HepG2 (cell line): ENCODE results near the gene EPS8L3. TPM values are rescaled to one million over a fixed set of nuclear protein-coding genes. Genes with fewer than 3 reads are reported as not detected.

ENCODE experiments used
- ATAC-seq: fragments of 200-7000 bp; cut with Tn5 transposase; 3 replicates; pipeline ENCODE4 v1.9.1; 2020; ENCODE audit warnings: mild to moderate bottlenecking, moderate library complexity
- BruUV-seq: library from RNA; stranded (reverse); fragments of 400-500 nt; replicated peaks from 2 replicates; lab custom pipeline; 2021; lab: Mats Ljungman, UMichigan
- CTCF ChIA-PET: fragments of 300-600 bp; formaldehyde crosslinking; extraction: SDS; loops from one replicate; lab custom pipeline; 2021; ENCODE audit warnings: low total read pairs, inconsistent platforms, low intra/inter-chr PET ratio; lab: Yijun Ruan, JAX
- POLR2A ChIA-PET: fragments of 350-600 bp; sonication (Branson Sonifier 250); formaldehyde crosslinking; loops from one replicate; lab custom pipeline; 2020; ENCODE audit warnings: antibody characterized with exemption, inconsistent platforms; lab: Yijun Ruan, JAX
- DNase-seq: peaks from one replicate; pipeline ENCODE4 v3.0.0-alpha.2; 2015; ENCODE audit warnings: low spot score
- FAIRE-seq: peaks from 3 replicates; lab custom pipeline; 2011; peaks lifted over from hg19 to GRCh38; lab: Jason Lieb, UNC
- H2AFZ ChIP-seq: one replicate; pipeline ENCODE4 v1.6.1; 2011; ENCODE audit warnings: low read length, inconsistent platforms
- H3K27ac ChIP-seq: fragments of 300-600 bp; 3 replicates; pipeline ENCODE4 v1.8.0; 2011; ENCODE audit warnings: mixed run types, mild to moderate bottlenecking, mixed read lengths, low read length, inconsistent platforms; ENCODE audit not compliant: insufficient read depth; ENCODE audit errors: extremely low read length
- H3K27me3 ChIP-seq, 2 experiments: fragments of 200-600 bp in 1 of 2; 2 replicates in 1 of 2; 3 replicates in 1 of 2; pipeline versions ENCODE4 v1.6.0 to v1.8.0; 2011; ENCODE audit warnings: low read length in 2 of 2, mild to moderate bottlenecking in 2 of 2, moderate library complexity in 2 of 2, inconsistent platforms in 1 of 2; ENCODE audit not compliant: insufficient read depth in 2 of 2, control insufficient read depth in 1 of 2
- H3K36me3 ChIP-seq, 2 experiments: fragments of 200-600 bp in 1 of 2; replicated peaks in 1 of 2; 2 replicates in 1 of 2; 3 replicates in 1 of 2; pipeline versions ENCODE4 v1.5.1 to v1.8.0; 2011; ENCODE audit warnings: low read length in 2 of 2, inconsistent platforms in 1 of 2; ENCODE audit not compliant: insufficient read depth in 2 of 2, control insufficient read depth in 1 of 2
- H3K4me1 ChIP-seq: 2 replicates; pipeline ENCODE4 v1.5.1; 2012; ENCODE audit warnings: low read length, inconsistent platforms; ENCODE audit not compliant: insufficient read depth
- H3K4me2 ChIP-seq: 2 replicates; pipeline ENCODE4 v1.6.0; 2011; ENCODE audit warnings: low read depth, low read length, inconsistent platforms
- H3K4me3 ChIP-seq, 3 experiments: fragments of 200-600 bp in 1 of 3; sonication (generic), shearing (Covaris generic) in 1 of 3; replicated peaks in 1 of 3; 2 replicates each; pipeline ENCODE4 v1.5.1; 2011 to 2016; ENCODE audit warnings: low read length in 3 of 3, inconsistent platforms in 2 of 3, low read depth in 2 of 3, mild to moderate bottlenecking in 2 of 3, control low read depth in 1 of 3, mixed read lengths in 1 of 3; ENCODE audit not compliant: insufficient read depth in 1 of 3
- H3K79me2 ChIP-seq: one replicate; pipeline ENCODE4 v1.6.1; 2011; ENCODE audit warnings: low read length, inconsistent platforms; ENCODE audit not compliant: insufficient read depth
- H3K9ac ChIP-seq: 2 replicates; pipeline ENCODE4 v1.6.0; 2011; ENCODE audit warnings: mild to moderate bottlenecking, low read depth, low read length, inconsistent platforms; ENCODE audit not compliant: insufficient read depth
- H3K9me3 ChIP-seq: 2 replicates; pipeline ENCODE4 v1.5.1; 2012; ENCODE audit warnings: mild to moderate bottlenecking, low read length
- H4K20me1 ChIP-seq: 2 replicates; pipeline ENCODE4 v1.6.0; 2011; ENCODE audit warnings: inconsistent platforms, mild to moderate bottlenecking, low read length, moderate library complexity; ENCODE audit not compliant: insufficient read depth
- ATF7 ChIP-seq, 2 experiments: fragments of 450-650 bp in 1 of 2; sonication (generic) in 1 of 2; formaldehyde crosslinking in 1 of 2; IDR thresholded peaks; 2 replicates each; pipeline versions ENCODE4 v1.4.0 to v1.6.1; 2016 to 2020; ENCODE audit warnings: antibody characterized with exemption in 1 of 2, mild to moderate bottlenecking in 1 of 2, missing genetic modification reagents in 1 of 2
- HOXD1 ChIP-seq: sonication (generic); formaldehyde crosslinking; IDR thresholded peaks from 2 replicates; pipeline ENCODE4 v1.5.0; 2020; ENCODE audit warnings: missing genetic modification reagents
- ZMYM4 ChIP-seq: sonication (generic); formaldehyde crosslinking; IDR thresholded peaks from 2 replicates; pipeline ENCODE4 v1.8.1; 2023; ENCODE audit warnings: mild to moderate bottlenecking, missing genetic modification reagents
- whole genome bisulfite sequencing: methylation state at CpG from one replicate; pipeline ENCODE4 v1.1.6; 2017; ENCODE audit warnings: low lambda C conversion rate; 5-methylcytosine and 5-hydroxymethylcytosine counted together
- in situ Hi-C: cut with HindIII; loops from 2 replicates; pipeline ENCODE4 v1.10.0; 2017; ENCODE audit warnings: low pct_unique_long_range_greater_than_20kb; ENCODE audit not compliant: extremely low pct_ligation_motif_present
- intact Hi-C: fragments of 100-400 bp; cut with micrococcal nuclease; formaldehyde crosslinking; loops from one replicate; pipeline ENCODE4 v1.10.0; 2022; ENCODE audit not compliant: unreplicated experiment
- polyA plus RNA-seq, 8 experiments: library from polyadenylated mRNA; depleted of rRNA in 3 of 8; stranded (reverse) in 7 of 8; unstranded in 1 of 8; fragments of >200 nt; fragmentation: Illumina TruSeq in 4 of 8; extraction: Trizol in 4 of 8; gene quantifications; 2 replicates each; pipeline versions ENCODE4 v1.2.1 to v1.2.3, GENCODE V29; 2011 to 2016; ENCODE audit warnings: low read depth in 4 of 8, missing spikeins in 1 of 8, mixed read lengths in 1 of 8; ENCODE audit not compliant: insufficient read depth in 1 of 8
- total RNA-seq, 5 experiments: library from RNA; depleted of rRNA; stranded (reverse); fragments of >200 nt; fragmentation: Illumina TruSeq; extraction: Trizol; gene quantifications; 2 replicates each; pipeline ENCODE4 v1.2.3, GENCODE V29; 2016; ENCODE audit warnings: low read depth in 1 of 5
- TF ChIP-seq, protein P1 (sequence below): sonication (generic); formaldehyde crosslinking; IDR thresholded peaks from 2 replicates; pipeline ENCODE4 v1.4.0; 2020; ENCODE audit warnings: missing genetic modification reagents, low read depth, mild to moderate bottlenecking, borderline replicate concordance
- TF ChIP-seq, protein P2 (sequence below): sonication (generic); formaldehyde crosslinking; IDR thresholded peaks from 2 replicates; pipeline ENCODE4 v1.5.0; 2020; ENCODE audit warnings: mild to moderate bottlenecking, missing genetic modification reagents, moderate library complexity

EPS8L3 gene
- total and polyA plus RNA-seq, 2 of the 13 experiments (the other 11 are each of a cell fraction or from before 2014, with no cell fraction given), result 18.2 to 106 TPM

DNA sequence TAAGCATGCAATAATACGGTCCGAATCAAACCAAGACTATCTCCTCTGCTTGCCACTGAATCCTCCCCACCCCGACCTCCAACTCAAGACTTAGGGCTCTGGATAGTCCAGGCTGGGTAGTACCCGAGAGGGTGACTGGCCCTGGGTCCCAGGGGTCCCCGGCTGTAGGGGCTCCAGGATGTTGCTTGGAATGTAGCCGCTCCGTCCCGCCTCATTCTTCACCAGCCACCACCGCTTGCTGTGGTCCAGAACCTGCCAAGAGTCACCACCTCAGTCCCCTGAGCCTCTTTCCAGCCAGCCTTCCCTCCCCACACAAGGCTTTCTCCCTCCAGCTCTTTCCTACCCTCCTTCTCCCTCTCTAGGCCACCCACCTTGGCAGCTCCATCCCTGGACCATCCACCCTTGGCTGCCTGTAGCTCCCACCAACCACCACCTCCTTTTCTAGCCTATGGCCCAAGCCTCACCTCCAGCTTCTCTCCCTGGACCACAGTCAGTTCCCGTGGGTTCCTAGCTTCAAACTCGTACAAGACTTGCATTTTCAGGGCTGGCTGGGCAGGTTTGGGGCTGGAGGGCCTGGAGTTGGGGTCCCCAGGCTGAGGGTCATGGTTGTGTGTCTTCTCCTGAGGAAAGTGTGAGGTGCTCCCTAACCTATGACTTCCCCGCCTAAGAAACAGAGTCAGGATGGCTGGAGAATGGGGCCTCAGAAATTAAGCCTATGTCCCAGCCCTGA is 12.0 kb downstream of the EPS8L3 start:
- Histone ChIP-seq H3K9me3 (no peaks in the 10 kb centered on the region), H3K79me2 (no peaks in the 10 kb centered on the region), H3K4me1 (no peaks in the 10 kb centered on the region), H3K36me3 (peaks cover 5 to 18% of the 10 kb centered on the region in 2 experiments; a peak in 4 of 5 replicates), H3K27me3 (no peaks in the 10 kb centered on the region), H2AFZ (no peak overlapping the region), H3K4me2 (no peak overlapping the region), H3K9ac (no peak overlapping the region), H3K4me3 (no peak overlapping the region), H4K20me1 (no peaks in the 10 kb centered on the region; the same call in 1 of the 2 replicates), H3K27ac (no peak overlapping the region)
- DNase-seq (no peak), ATAC-seq (no peak; the same call in none of the 3 replicates), FAIRE-seq (no peak)
- intact Hi-C loops (no loop called here), in situ Hi-C loops (no loop called here)
- BruUV-seq, result no TSS peak
- TF ChIP-seq ATF7 (IDR thresholded peaks at IDR 0.05) (no peak), ATF7 (CRISPR knock-in tag; IDR thresholded peaks at IDR 0.05) (no peak), HOXD1 (CRISPR knock-in tag) (no peak), ZMYM4 (CRISPR knock-in tag) (no peak)
- TF ChIP-seq, protein P1, sequence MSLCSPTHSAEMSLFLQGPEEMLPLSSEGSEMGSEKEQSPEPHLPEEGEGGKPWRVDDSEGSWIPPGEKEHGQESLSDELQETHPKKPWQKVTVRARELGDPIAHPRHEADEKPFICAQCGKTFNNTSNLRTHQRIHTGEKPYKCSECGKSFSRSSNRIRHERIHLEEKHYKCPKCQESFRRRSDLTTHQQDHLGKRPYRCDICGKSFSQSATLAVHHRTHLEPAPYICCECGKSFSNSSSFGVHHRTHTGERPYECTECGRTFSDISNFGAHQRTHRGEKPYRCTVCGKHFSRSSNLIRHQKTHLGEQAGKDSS, result no peak
- TF ChIP-seq, protein P2, sequence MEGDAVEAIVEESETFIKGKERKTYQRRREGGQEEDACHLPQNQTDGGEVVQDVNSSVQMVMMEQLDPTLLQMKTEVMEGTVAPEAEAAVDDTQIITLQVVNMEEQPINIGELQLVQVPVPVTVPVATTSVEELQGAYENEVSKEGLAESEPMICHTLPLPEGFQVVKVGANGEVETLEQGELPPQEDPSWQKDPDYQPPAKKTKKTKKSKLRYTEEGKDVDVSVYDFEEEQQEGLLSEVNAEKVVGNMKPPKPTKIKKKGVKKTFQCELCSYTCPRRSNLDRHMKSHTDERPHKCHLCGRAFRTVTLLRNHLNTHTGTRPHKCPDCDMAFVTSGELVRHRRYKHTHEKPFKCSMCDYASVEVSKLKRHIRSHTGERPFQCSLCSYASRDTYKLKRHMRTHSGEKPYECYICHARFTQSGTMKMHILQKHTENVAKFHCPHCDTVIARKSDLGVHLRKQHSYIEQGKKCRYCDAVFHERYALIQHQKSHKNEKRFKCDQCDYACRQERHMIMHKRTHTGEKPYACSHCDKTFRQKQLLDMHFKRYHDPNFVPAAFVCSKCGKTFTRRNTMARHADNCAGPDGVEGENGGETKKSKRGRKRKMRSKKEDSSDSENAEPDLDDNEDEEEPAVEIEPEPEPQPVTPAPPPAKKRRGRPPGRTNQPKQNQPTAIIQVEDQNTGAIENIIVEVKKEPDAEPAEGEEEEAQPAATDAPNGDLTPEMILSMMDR (CRISPR knock-in tag), result no peak
- POLR2A ChIA-PET, result interaction anchor here (0.8 to 1.1 kb wide), 2 partner anchors 12 to 17 kb away, joined by 3 to 4 read pairs; partner anchors contain the start of gene EPS8L3
- CTCF ChIA-PET, result no interaction called here
- 96% methylated on average over 11 of the region's 12 CpGs for WGBS
